Stomach (tissue), 9 donors: ENCODE results near the gene RAI14. TPM values are rescaled to one million over a fixed set of nuclear protein-coding genes. Genes with fewer than 3 reads are reported as not detected.

Experiments
- DNase-seq, 2 donors: peaks; one replicate each; pipeline versions ENCODE4 v3.0.0 to v3.0.0-alpha.2; 2013 to 2019
- H3K27ac ChIP-seq, 5 donors: fragments of 200-600 bp in 4 of 5; sonication (generic) in 4 of 5; one replicate each; pipeline ENCODE4 v1.5.1; 2013 to 2019; ENCODE audit warnings: mild to moderate bottlenecking in 1 of 5, moderate library complexity in 1 of 5
- H3K27me3 ChIP-seq, 3 donors: fragments of 200-600 bp; sonication (generic); one replicate each; pipeline ENCODE4 v1.5.1; 2017 to 2019; ENCODE audit warnings: mixed run types in 1 of 3
- H3K36me3 ChIP-seq, 4 donors: fragments of 200-600 bp; sonication (generic); 1 replicate in 3 of 4; 2 replicates in 1 of 4; pipeline ENCODE4 v1.5.1; 2016 to 2019
- H3K4me1 ChIP-seq, 4 donors: fragments of 200-600 bp; sonication (generic); one replicate each; pipeline ENCODE4 v1.5.1; 2016 to 2019
- H3K4me3 ChIP-seq, 4 donors: fragments of 200-600 bp; sonication (generic) in 3 of 4; one replicate each; pipeline ENCODE4 v1.5.1; 2016 to 2019; ENCODE audit warnings: mild to moderate bottlenecking in 1 of 4
- H3K9me3 ChIP-seq, 4 donors: fragments of 200-600 bp; sonication (generic); one replicate each; pipeline ENCODE4 v1.5.1; 2016 to 2019
- CTCF ChIP-seq, 7 experiments: fragments of 450-650 bp in 4 of 7; fragments of 200-600 bp in 3 of 7; sonication (generic) in 3 of 7; IDR thresholded peaks; one replicate each; pipeline ENCODE4 v1.5.1; 2016 to 2019; ENCODE audit warnings: antibody characterized with exemption in 7 of 7, control low read depth in 2 of 7, mild to moderate bottlenecking in 1 of 7
- EP300 ChIP-seq: sonication (generic); formaldehyde crosslinking; IDR thresholded peaks from one replicate; pipeline ENCODE4 v1.6.1; 2017; ENCODE audit warnings: antibody characterized with exemption
- POLR2A ChIP-seq, 4 donors: fragments of 450-650 bp; IDR thresholded peaks; one replicate each; pipeline ENCODE4 v1.6.1; 2016; ENCODE audit warnings: antibody characterized with exemption in 4 of 4, control low read depth in 2 of 4, mild to moderate bottlenecking in 1 of 4, moderate library complexity in 1 of 4
- POLR2AphosphoS5 ChIP-seq, 3 donors: sonication (generic); formaldehyde crosslinking; IDR thresholded peaks; one replicate each; pipeline ENCODE4 v1.6.1; 2016; ENCODE audit warnings: antibody characterized with exemption in 3 of 3
- WGBS, 5 donors: extraction: QIAGEN DNeasy Blood & Tissue Kit in 3 of 5; methylation state at CpG; one replicate each; pipeline versions ENCODE4 v1.1.5 to v1.1.7; 2013 to 2018; 5-methylcytosine and 5-hydroxymethylcytosine counted together
- intact Hi-C: fragments of 100-400 bp; cut with DNase I; formaldehyde crosslinking; loops from one replicate; pipeline ENCODE4 v1.15.1; 2023; ENCODE audit warnings: low total_unique reads
- polyA plus RNA-seq, 3 donors: library from polyadenylated mRNA; stranded (reverse); fragments of 200-250 nt; gene quantifications; one replicate each; pipeline ENCODE4 v1.2.3, GENCODE V29; 2013
- total RNA-seq, 5 donors: library from RNA; depleted of rRNA; stranded (reverse); fragments of >200 nt; gene quantifications; one replicate each; pipeline versions ENCODE4 v1.1.0 to v1.2.3, GENCODE V29; 2014 to 2016
- donor health status: healthy with polysubstance abuse.
- donor health status: Bipolar disorder and iron deficiency.
- donor health status: healthy.

The RAI14 gene
- total and polyA plus RNA-seq, 8 donors, result 5.1 to 62.4 (median 24.1) TPM

- intact Hi-C loops, result no loop called here
- Histone ChIP-seq H3K9me3 (no peaks in the 10 kb centered on the region), H3K27me3 (no peaks in the 10 kb centered on the region), H3K27ac (no peak overlapping the region), H3K36me3 (no peaks in the 10 kb centered on the region), H3K4me1 (no peaks in the 10 kb centered on the region), H3K4me3 (no peak overlapping the region)
- peak in 1 of 2 donors; percentile 24 for DNase-seq
- TF ChIP-seq POLR2A (IDR thresholded peaks at IDR 0.05) (no peak), CTCF (IDR thresholded peaks at IDR 0.05) (no peak), EP300 (no peak), POLR2AphosphoS5 (IDR thresholded peaks at IDR 0.05) (no peak)
- WGBS, 5 donors, result 58 to 80% (median 71%) methylated on average over 4 of the region's 4 CpGs
Measured at GRCh38 chr5:34618371-34619065, 37.6 kb upstream of the RAI14 start.

- Histone ChIP-seq H3K36me3 (no peaks in the 10 kb centered on the region), H3K4me1 (no peaks in the 10 kb centered on the region), H3K27ac (no peak overlapping the region), H3K9me3 (no peaks in the 10 kb centered on the region), H3K4me3 (no peak overlapping the region), H3K27me3 (no peaks in the 10 kb centered on the region)
- no peak for DNase-seq
- intact Hi-C loops, result no loop called here
- TF ChIP-seq POLR2A (IDR thresholded peaks at IDR 0.05), result no peak
- TF ChIP-seq CTCF (IDR thresholded peaks at IDR 0.05), result no peak
- TF ChIP-seq POLR2AphosphoS5 (IDR thresholded peaks at IDR 0.05), result no peak
- TF ChIP-seq EP300, result no peak
- 81 to 93% (median 90%) methylated on average over 5 of the region's 5 CpGs for WGBS, 5 donors
Measured at GRCh38 chr5:34620185-34620584, 35.9 kb upstream of the RAI14 start.

GRCh38 chr5:34621277-34622097 lies 34.6 kb upstream of the RAI14 start:
- Histone ChIP-seq H3K4me1 (no peaks in the 10 kb centered on the region), H3K9me3 (no peaks in the 10 kb centered on the region), H3K27ac (peak overlapping the region in 3 of 5 donors; percentile 12 to 55 (median 47)), H3K36me3 (no peaks in the 10 kb centered on the region), H3K27me3 (no peaks in the 10 kb centered on the region), H3K4me3 (no peak overlapping the region)
- WGBS, 5 donors, result 59 to 74% (median 62%) methylated on average over 5 of the region's 5 CpGs
- peak in 1 of 2 donors; percentile 39 for DNase-seq
- TF ChIP-seq CTCF (IDR thresholded peaks at IDR 0.05), result no peak
- TF ChIP-seq EP300, result no peak
- no peak for TF ChIP-seq POLR2AphosphoS5 (IDR thresholded peaks at IDR 0.05)
- no peak for TF ChIP-seq POLR2A (IDR thresholded peaks at IDR 0.05)
- intact Hi-C loops, result no loop called here

- DNase-seq, result peak in 1 of 2 donors; percentile 21
- Histone ChIP-seq H3K4me3 (no peak overlapping the region), H3K36me3 (no peaks in the 10 kb centered on the region), H3K27me3 (no peaks in the 10 kb centered on the region), H3K4me1 (no peaks in the 10 kb centered on the region), H3K9me3 (no peaks in the 10 kb centered on the region), H3K27ac (peak overlapping the region in 3 of 5 donors; percentile 12 to 55 (median 47))
- no peak for TF ChIP-seq EP300
- no peak for TF ChIP-seq CTCF (IDR thresholded peaks at IDR 0.05)
- no peak for TF ChIP-seq POLR2AphosphoS5 (IDR thresholded peaks at IDR 0.05)
- no peak for TF ChIP-seq POLR2A (IDR thresholded peaks at IDR 0.05)
- intact Hi-C loops, result no loop called here
- 35 to 53% (median 48%) methylated on average over 1 of the region's 1 CpG for WGBS, 5 donors
Measured at GRCh38 chr5:34622098-34622400, 34.1 kb upstream of the RAI14 start.
